ENCODE results near the gene TMEM207.
A peak's percentile ranks its signal among the peaks of the same experiment; 100 is the strongest.

TMEM207 gene

DNA sequence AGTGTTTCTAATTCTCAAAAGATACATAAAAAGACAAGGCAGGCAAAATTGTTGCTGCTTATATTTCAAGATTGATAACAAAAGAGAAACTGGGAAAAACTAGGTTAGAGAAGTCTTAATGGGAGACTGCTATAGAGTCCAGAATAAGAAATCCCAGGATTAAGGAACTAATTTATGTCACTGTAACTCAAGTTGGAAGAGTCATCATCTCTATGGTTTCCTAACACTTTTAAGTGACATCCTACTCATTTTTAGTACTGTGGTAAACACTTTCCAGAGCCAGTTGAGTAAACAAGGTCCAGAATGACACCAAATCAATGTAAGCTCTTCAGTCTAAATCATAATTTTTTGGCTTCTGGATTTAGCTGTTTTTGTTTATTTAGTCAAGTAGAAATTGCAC lies 53.7 kb downstream of the TMEM207 start:
- no peak for DNase-seq (ENCODE audit: low read depth)

GRCh38 chr3:190388703-190389102 lies 61.0 kb downstream of the TMEM207 start:
- H3K4me3 ChIP-seq (ENCODE audit: low read depth, low read length) = no peak overlapping the region
- no peak for DNase-seq (ENCODE audit: low read depth)

More for the DNA sequence above, 53.7 kb downstream of the TMEM207 start:
- no peak overlapping the region for H3K4me3 ChIP-seq (ENCODE audit: low read depth, low read length)

DNA sequence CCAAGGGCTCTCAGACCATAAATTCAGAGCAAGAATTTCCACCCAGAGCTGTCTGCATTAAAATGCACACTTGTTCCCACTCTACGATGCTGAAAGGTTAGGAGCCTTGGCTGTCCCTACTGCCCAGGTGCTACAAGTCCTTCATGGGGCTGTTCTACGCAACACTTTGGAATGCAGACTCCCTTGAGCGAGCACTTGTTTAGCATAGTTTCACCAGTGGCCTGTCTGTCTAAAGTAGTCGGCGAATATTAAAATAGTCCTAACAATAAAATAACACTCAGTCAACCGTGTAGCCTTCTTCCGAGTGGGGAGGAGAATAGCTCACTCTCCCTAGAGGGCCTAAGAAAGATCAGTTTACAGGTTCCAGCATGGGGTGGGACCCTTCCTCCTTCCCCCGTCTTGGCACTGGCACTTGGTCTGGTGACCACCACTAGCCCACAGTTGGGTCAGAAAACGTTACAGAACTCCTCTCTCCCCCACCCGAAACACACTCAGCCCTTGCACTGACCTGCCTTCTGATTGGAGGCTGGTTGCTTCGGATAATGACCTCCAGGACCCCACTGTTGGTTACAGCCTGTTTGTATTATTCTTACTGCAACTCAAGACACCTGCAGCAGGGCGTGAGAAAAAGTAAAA lies 62.0 kb downstream of the TMEM207 start, which contains the start of gene CLDN16:
CLDN16 (plus strand) TSS at position 586 of the 636 bp plus-strand sequence. CDS start 167 bp downstream, outside the sequence.
- DNase-seq (ENCODE audit: low read depth) = no peak
- no peak within 1 kb of the TSS for H3K4me3 ChIP-seq (ENCODE audit: low read depth, low read length)

DNA sequence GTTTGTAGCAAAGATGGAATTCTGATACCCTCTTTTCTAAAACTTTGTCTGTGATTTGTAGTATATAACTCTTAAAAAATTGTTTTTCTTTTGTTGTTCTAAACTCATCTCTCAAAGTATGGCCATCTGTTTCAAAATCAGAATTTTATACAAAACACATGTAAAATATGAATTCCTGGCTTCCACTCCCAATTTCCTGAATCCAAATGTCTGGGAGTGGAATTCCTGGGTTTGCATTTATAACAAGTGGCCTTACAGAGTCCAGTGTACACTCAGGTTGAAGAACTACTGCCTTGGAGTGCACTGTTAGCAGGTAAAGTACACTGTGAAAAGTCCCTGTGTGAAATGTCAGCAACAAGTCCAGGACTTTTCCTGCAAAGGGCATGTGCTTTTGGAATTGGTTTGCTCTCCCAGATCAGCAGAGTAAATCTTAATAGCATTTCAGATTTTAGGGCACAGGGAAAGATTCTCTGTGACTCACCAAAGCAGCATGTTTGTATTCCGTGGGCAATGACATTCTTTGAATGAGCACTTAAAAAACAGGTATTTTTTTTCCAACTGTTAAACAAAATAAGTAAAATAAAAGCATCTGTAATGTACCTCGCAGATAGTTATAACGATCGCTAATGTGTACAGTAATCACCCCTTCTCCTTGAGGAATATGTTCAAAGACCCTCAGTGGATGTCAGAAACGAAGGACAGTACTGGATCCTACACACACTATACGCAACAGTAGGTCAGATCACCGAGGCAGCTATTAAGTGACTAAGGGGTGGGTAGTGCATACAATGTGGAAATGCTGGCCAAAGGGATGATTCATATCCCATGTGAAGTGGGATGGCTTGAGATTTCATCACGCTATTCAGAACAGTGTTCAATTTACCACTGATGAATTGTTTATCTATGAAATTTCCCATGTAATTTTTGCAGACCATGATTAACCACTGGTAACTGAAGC lies 63.7 kb downstream of the TMEM207 start:
- DNase-seq (ENCODE audit: low read depth) = peak; percentile 94

DNA sequence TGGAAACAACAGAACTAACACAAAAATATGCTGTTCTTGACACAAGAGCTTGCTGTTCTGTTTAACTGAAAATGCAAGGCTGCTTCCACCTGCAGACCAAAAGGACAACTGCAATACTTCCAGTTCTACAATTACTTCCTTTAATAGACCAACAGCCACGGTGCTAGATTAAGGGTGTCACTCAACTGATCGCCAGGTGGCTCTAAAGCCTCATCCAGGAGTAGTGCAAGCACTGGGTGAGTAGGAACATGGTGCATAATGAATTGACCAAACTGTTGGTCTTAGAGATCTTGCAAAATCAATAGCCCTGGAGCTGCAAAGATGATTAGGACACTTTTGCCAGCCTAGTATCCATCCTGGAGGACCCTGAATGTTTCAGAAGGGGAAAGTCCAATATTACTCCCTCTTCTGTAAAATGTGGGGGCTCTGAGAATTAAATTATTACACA lies 65.4 kb downstream of the TMEM207 start:
- no peak overlapping the region for H3K4me3 ChIP-seq (ENCODE audit: low read depth, low read length)
- DNase-seq (ENCODE audit: low read depth) = no peak

More for the DNA sequence above, 63.7 kb downstream of the TMEM207 start:
- no peak overlapping the region for H3K4me3 ChIP-seq (ENCODE audit: low read depth, low read length)

GRCh38 chr3:190382082-190382481 lies 67.6 kb downstream of the TMEM207 start:
- no peak overlapping the region for H3K4me3 ChIP-seq (ENCODE audit: low read depth, low read length)
- DNase-seq (ENCODE audit: low read depth) = peak; percentile 80

DNA sequence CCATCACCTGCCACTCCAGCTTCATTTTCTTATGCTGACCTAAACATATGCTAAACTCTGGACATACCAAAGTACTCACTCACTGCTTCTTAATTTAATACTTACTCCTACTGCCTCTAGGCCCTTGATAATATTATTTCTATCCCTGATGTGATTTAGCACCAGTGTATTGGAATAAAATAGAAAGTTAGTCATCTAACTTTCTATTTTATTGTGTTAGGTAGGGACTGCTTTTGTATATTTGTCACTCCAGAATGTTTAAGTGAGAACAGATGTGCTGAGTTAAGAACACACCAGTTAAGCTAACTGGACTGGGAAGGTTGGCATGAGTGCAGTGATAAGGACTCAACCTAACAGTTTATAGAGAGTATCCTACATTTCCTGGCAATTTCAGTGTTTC lies 68.3 kb downstream of the TMEM207 start:
- no peak overlapping the region for H3K4me3 ChIP-seq (ENCODE audit: low read depth, low read length)
- DNase-seq (ENCODE audit: low read depth) = no peak

- no peak overlapping the region for H3K4me3 ChIP-seq (ENCODE audit: low read depth, low read length)
- no peak for DNase-seq (ENCODE audit: low read depth)
Observed at GRCh38 chr3:190380184-190380583, 69.5 kb downstream of the TMEM207 start.
